ENCODE results near the gene C11orf97.

DNA sequence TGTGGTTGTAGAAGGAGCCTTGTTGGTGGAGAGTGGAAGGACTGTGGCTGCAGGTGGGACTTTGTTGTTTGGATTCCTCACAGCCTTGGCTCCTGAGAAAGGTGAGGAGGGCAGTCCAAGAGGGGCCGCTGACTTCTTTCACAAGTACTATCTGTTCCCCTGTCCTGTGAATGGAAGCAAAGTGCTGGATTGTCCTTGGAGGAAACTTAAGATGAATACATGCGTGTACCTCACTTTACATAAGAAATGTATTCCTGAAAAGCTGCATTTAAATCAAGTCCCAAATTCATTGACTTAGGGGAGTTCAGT lies 33.9 kb downstream of the C11orf97 start:
- TF ChIP-seq, protein P1, sequence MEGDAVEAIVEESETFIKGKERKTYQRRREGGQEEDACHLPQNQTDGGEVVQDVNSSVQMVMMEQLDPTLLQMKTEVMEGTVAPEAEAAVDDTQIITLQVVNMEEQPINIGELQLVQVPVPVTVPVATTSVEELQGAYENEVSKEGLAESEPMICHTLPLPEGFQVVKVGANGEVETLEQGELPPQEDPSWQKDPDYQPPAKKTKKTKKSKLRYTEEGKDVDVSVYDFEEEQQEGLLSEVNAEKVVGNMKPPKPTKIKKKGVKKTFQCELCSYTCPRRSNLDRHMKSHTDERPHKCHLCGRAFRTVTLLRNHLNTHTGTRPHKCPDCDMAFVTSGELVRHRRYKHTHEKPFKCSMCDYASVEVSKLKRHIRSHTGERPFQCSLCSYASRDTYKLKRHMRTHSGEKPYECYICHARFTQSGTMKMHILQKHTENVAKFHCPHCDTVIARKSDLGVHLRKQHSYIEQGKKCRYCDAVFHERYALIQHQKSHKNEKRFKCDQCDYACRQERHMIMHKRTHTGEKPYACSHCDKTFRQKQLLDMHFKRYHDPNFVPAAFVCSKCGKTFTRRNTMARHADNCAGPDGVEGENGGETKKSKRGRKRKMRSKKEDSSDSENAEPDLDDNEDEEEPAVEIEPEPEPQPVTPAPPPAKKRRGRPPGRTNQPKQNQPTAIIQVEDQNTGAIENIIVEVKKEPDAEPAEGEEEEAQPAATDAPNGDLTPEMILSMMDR (conservative IDR thresholded peaks at IDR 0.05; ENCODE audit: low read depth, low read length) = no peak
- TF ChIP-seq EZH2 (IDR thresholded peaks at IDR 0.05; ENCODE audit: borderline replicate concordance, low read depth, low read length, poor library complexity, severe bottlenecking) = no peak

All from A673 (cell line).